GM23248 (cell line): ENCODE measurements around the gene LRRC43.

Experiments used
- EZH2 ChIP-seq: fragments of 200-600 bp; sonication (generic); IDR thresholded peaks from 2 replicates; pipeline ENCODE4 v1.6.1; 2018; ENCODE audit warnings: antibody characterized with exemption, mild to moderate bottlenecking; ENCODE audit not compliant: insufficient read depth, poor library complexity, severe bottlenecking
- EZH2phosphoT487 ChIP-seq: fragments of 200-600 bp; sonication (generic); IDR thresholded peaks from 2 replicates; pipeline ENCODE4 v1.6.1; 2018; ENCODE audit warnings: antibody characterized with exemption, moderate library complexity, mild to moderate bottlenecking, low read depth; ENCODE audit not compliant: insufficient read depth

DNA sequence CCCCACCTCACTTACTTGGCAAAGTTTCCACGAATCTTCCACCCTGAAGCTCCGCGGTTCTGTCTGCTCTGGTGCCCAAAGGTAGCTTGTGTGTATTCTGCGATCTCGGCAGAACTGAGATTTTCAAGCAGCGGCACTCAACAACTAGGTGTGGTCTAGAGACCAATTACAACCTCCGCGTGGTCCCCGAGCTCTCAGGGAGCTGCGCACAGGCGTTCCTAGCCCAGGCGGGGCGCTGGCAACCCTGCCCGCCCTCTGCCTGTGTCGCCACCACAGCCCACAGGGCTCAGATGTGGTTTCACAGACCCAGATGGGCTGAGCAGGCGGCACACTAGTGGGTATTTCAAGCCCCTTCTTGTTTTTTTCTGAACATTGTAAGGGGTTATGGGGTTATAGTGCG is 44.4 kb downstream of the LRRC43 start:
- no peak for TF ChIP-seq EZH2
- no peak for TF ChIP-seq EZH2phosphoT487
